Aorta (tissue), 5 donors: ENCODE data around the gene SYT8. TPM values are rescaled to one million over a fixed set of nuclear protein-coding genes. Genes with fewer than 3 reads are reported as not detected.
"Not testable (repeated sequence)": the region's sequence is repeated elsewhere in the genome, so short reads cannot be mapped to it uniquely, and the experiment has no call there.

Experiments
- ATAC-seq: fragments of 200-7000 bp; cut with Tn5 transposase; one replicate; pipeline ENCODE4 v1.9.1; 2022; ENCODE audit warnings: moderate library complexity; ENCODE audit not compliant: low FRiP score
- DNase-seq, 2 donors: peaks; one replicate each; pipeline ENCODE4 v3.0.0-alpha.2; 2020
- H3K27ac ChIP-seq, 2 donors: one replicate each; pipeline ENCODE4 v1.5.1; 2013; ENCODE audit warnings: low read length in 2 of 2, mild to moderate bottlenecking in 2 of 2, moderate library complexity in 2 of 2, control low read depth in 1 of 2, inconsistent platforms in 1 of 2, low read depth in 1 of 2
- H3K27me3 ChIP-seq, 2 donors: one replicate each; pipeline ENCODE4 v1.6.1; 2013; ENCODE audit warnings: control low read depth in 1 of 2, low read length in 1 of 2, mild to moderate bottlenecking in 1 of 2, moderate library complexity in 1 of 2; ENCODE audit not compliant: insufficient read depth in 2 of 2, control insufficient read depth in 1 of 2
- H3K36me3 ChIP-seq, 2 donors: one replicate each; pipeline ENCODE4 v1.6.1; 2013; ENCODE audit warnings: control low read depth in 1 of 2, low read length in 1 of 2, mild to moderate bottlenecking in 1 of 2; ENCODE audit not compliant: insufficient read depth in 2 of 2, control insufficient read depth in 1 of 2
- H3K4me1 ChIP-seq, 2 donors: one replicate each; pipeline ENCODE4 v1.6.1; 2013; ENCODE audit warnings: low read length in 2 of 2, control low read depth in 1 of 2, mild to moderate bottlenecking in 1 of 2, moderate library complexity in 1 of 2; ENCODE audit not compliant: insufficient read depth in 2 of 2, control insufficient read depth in 1 of 2
- H3K4me3 ChIP-seq, 2 donors: one replicate each; pipeline ENCODE4 v1.5.1; 2013; ENCODE audit warnings: low read length in 2 of 2, control low read depth in 1 of 2, mild to moderate bottlenecking in 1 of 2
- H3K9me3 ChIP-seq: one replicate; pipeline ENCODE4 v1.6.1; 2013; ENCODE audit warnings: mild to moderate bottlenecking, low read length; ENCODE audit not compliant: control insufficient read depth
- WGBS, 2 donors: extraction: QIAGEN DNeasy Blood & Tissue Kit; methylation state at CpG; one replicate each; pipeline ENCODE4 v1.1.7; 2013; 5-methylcytosine and 5-hydroxymethylcytosine counted together
- intact Hi-C, 2 donors: fragments of 100-400 bp; cut with DNase I; formaldehyde crosslinking; loops; one replicate each; pipeline versions ENCODE4 v1.14.2 to v1.15.0; 2022
- polyA plus RNA-seq, 2 donors: library from polyadenylated mRNA; stranded (reverse); fragments of 200-250 nt; gene quantifications; one replicate each; pipeline ENCODE4 v1.2.3, GENCODE V29; 2013
- total RNA-seq, 2 donors: library from RNA; stranded (reverse); fragmentation: NEBNext Ultra II Directional; extraction: Animal tissue kit (Norgen Biotek cat#: 25700); gene quantifications; one replicate each; pipeline ENCODE4 v1.2.1, GENCODE V29; 2021
- donor health status: healthy with polysubstance abuse.
- donor health status: Bipolar disorder and iron deficiency.
- donor health status: DM: no; HTN: no; CAD: no.
- donor health status: DM: no; HTN: no; CAD: no.
- donor health status: DM: yes; HTN: yes; CAD: no.

Gene SYT8
- total and polyA plus RNA-seq, 4 donors: 0.19 to 14.3 (median 3.6) TPM

DNA sequence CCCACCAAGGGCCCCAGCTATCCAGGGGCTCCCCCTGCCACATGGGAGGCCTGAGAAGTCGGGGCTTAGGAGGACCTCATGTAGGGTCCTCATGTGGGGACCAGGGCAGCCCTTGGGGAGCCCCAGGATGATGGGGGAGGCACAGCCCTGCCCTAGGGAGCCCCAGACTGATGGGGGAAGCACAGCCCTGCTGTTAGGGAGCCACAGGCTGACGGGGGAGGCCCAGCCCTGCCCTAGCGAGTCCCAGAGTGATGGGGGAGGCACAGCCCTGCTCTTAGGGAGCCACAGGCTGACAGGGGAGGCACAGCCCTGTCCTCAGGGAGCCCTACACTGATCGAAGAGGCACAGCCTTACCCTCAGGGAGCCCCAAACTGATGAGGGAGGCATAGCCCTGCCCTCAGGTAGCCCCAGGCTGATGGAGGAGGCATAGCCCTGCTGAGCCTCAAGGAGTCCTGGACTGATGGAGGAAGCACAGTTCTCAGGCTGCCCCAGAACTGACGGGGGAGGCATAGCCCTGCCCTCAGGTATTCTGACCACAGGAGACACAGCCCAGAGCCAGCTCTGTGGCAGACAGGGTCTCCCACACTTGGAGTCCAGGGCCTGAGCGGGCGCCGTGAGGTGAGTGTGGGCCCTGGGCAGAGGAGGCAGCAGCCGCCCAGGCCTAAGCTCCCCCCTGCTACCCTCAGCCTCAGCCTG lies 46.1 kb downstream of the SYT8 start:
- WGBS, 2 donors: 76 to 90% methylated on average over 9 of the region's 9 CpGs
- Histone ChIP-seq H3K27ac (no peak overlapping the region), H3K4me1 (no peaks in the 10 kb centered on the region)

DNA sequence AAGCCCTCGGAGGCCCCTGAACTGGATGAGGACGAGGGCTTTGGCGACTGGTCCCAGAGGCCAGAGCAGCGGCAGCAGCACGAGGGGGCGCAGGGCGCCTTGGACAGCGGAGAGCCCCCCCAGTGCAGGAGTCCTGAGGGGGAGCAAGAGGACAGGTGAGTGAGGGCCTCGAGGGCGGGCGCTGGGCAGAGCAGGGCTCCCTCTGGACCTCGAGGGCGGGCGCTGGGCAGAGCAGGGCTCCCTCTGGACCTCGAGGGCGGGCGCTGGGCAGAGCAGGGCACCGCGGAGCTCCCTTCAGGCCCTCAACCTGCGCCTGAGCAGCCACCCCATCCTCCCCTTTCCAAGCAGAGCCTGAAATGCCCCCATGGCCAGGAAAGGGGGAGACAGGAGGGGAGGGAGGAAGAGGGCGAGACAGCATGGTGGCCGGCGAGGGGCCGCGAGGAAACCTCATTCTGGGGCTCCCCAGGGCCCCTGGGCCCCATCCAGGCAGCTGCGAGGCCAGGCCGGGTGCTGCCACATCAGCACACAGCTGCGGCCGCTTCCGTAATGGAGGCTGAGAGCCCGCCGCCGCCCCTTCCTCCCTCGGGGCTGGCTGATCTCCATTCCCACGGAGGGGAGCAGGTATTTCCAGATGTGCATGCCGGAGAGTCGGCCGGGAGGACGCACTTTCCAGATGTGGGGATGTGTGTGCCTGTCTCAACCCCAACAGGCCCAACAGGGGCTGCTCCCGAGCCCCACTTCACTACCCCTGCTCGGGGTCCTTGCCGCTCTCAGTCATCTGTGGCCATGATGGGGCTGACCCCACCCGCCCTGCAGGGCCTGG lies 46.9 kb downstream of the SYT8 start:
- Histone ChIP-seq H3K27me3 (no peaks in the 10 kb centered on the region), H3K4me3 (no peak overlapping the region), H3K36me3 (no peaks in the 10 kb centered on the region), H3K27ac (no peak overlapping the region), H3K4me1 (no peaks in the 10 kb centered on the region), H3K9me3 (no peaks in the 10 kb centered on the region)
- intact Hi-C loops: loop anchor here in 1 of 2 donors (2.0 kb wide), 1 partner anchor 269 kb away; no protein-coding TSS in a partner anchor
- ATAC-seq (peak; percentile 1), DNase-seq (peak in 1 of 2 donors; percentile 76)
- WGBS, 2 donors: 87 to 93% methylated on average over 35 to 43 of the region's 43 CpGs

More for the DNA sequence above, 46.1 kb downstream of the SYT8 start:
- ATAC-seq: peak; percentile 6
- Histone ChIP-seq H3K27me3 (no peaks in the 10 kb centered on the region), H3K36me3 (no peaks in the 10 kb centered on the region), H3K9me3 (no peaks in the 10 kb centered on the region), H3K4me3 (no peak overlapping the region)
- DNase-seq: no peak
- intact Hi-C loops: no loop called here

GRCh38 chr11:1882265-1883238 lies 47.8 kb downstream of the SYT8 start:
- ATAC-seq (peak; percentile 85), DNase-seq (peak; percentile 87 to 94)
- H3K27ac ChIP-seq: no peak overlapping the region
- H3K4me3 ChIP-seq: no peak overlapping the region
- H3K4me1 ChIP-seq: no peaks in the 10 kb centered on the region
- H3K27me3 ChIP-seq: no peaks in the 10 kb centered on the region
- whole genome bisulfite sequencing, 2 donors: 39 to 40% methylated on average over 23 of the region's 23 CpGs
- no peaks in the 10 kb centered on the region for H3K36me3 ChIP-seq
- intact Hi-C loops: loop anchor here in 1 of 2 donors (2.0 kb wide), 1 partner anchor 268 kb away; no protein-coding TSS in a partner anchor
- H3K9me3 ChIP-seq: no peaks in the 10 kb centered on the region

GRCh38 chr11:1883346-1884302 lies 48.8 kb downstream of the SYT8 start:
- Histone ChIP-seq H3K27ac (no peak overlapping the region), H3K4me3 (no peak overlapping the region), H3K27me3 (no peaks in the 10 kb centered on the region), H3K36me3 (no peaks in the 10 kb centered on the region), H3K4me1 (no peaks in the 10 kb centered on the region), H3K9me3 (no peaks in the 10 kb centered on the region)
- 94% methylated on average over 14 of the region's 14 CpGs for WGBS, 2 donors
- intact Hi-C loops: loop anchor here in 1 of 2 donors (2.0 kb wide), 1 partner anchor 267 kb away; no protein-coding TSS in a partner anchor
- ATAC-seq (no peak), DNase-seq (peak in 1 of 2 donors; percentile 56)

GRCh38 chr11:1884303-1884700 lies 49.5 kb downstream of the SYT8 start:
- H3K4me3 ChIP-seq: no peak overlapping the region
- ATAC-seq (no peak), DNase-seq (no peak)
- H3K27ac ChIP-seq: no peak overlapping the region
- no peaks in the 10 kb centered on the region for H3K36me3 ChIP-seq
- intact Hi-C loops: no loop called here
- 96 to 97% methylated on average over 5 of the region's 5 CpGs for WGBS, 2 donors
- H3K9me3 ChIP-seq: no peaks in the 10 kb centered on the region
- no peaks in the 10 kb centered on the region for H3K4me1 ChIP-seq
- H3K27me3 ChIP-seq: no peaks in the 10 kb centered on the region

DNA sequence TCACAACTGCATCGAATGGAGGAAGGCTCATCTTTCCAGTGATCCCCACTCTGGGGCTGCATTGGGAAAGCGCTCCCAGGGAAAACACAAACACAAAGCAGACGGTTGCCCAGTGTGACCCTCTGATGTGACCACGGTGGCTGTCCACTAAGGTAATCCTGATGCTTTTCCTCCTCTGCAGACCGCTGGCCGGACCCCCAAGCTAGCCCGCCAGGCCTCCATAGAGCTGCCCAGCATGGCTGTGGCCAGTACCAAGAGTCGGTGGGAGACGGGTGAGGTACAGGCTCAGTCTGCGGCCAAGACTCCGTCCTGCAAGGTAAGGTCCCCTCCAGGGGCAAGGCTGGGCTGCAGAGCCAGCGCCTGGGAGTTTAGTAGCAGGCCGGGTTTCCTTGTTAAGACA lies 51.8 kb downstream of the SYT8 start:
- ATAC-seq: not testable (repeated sequence)

More for the DNA sequence above, 51.8 kb downstream of the SYT8 start:
- WGBS, 2 donors: 88 to 90% methylated on average over 12 to 13 of the region's 13 CpGs
- intact Hi-C loops, H3K27ac ChIP-seq, H3K36me3 ChIP-seq, H3K4me3 ChIP-seq, H3K9me3 ChIP-seq, H3K27me3 ChIP-seq, H3K4me1 ChIP-seq: not testable (repeated sequence)
- peak in 1 of 2 donors; percentile 53 for DNase-seq
